Upper lobe of right lung (tissue), 1 donor: ENCODE measurements around the gene CHN2. TPM values are rescaled to one million over a fixed set of nuclear protein-coding genes. Genes with fewer than 3 reads are reported as not detected.

Experiments used
- ATAC-seq: fragments of 200-7000 bp; cut with Tn5 transposase; one replicate; pipeline ENCODE4 v1.9.1; 2020; ENCODE audit warnings: mild to moderate bottlenecking, moderate library complexity
- DNase-seq: peaks from one replicate; pipeline ENCODE4 v3.0.0-alpha.2; 2020
- H3K27ac ChIP-seq: fragments of 200-600 bp; one replicate; pipeline ENCODE4 v1.8.0; 2022
- H3K27me3 ChIP-seq: fragments of 200-600 bp; one replicate; pipeline ENCODE4 v1.8.0; 2022; ENCODE audit warnings: mild to moderate bottlenecking
- H3K36me3 ChIP-seq: fragments of 200-600 bp; one replicate; pipeline ENCODE4 v1.8.0; 2022
- H3K4me1 ChIP-seq: fragments of 200-600 bp; one replicate; pipeline ENCODE4 v1.8.0; 2022
- H3K4me3 ChIP-seq: fragments of 200-600 bp; one replicate; pipeline ENCODE4 v1.8.0; 2022; ENCODE audit warnings: mild to moderate bottlenecking
- H3K9me3 ChIP-seq: fragments of 200-600 bp; one replicate; pipeline ENCODE4 v1.8.0; 2022
- intact Hi-C: fragments of 100-400 bp; cut with DNase I; formaldehyde crosslinking; loops from one replicate; pipeline ENCODE4 v1.11.0; 2022
- total RNA-seq: library from RNA; stranded (reverse); fragmentation: NEBNext Ultra II Directional; extraction: Animal tissue kit (Norgen Biotek cat#: 25700); gene quantifications from one replicate; pipeline ENCODE4 v1.2.1, GENCODE V29; 2021
- TF ChIP-seq, protein P1 (sequence below): fragments of 200-600 bp; IDR thresholded peaks from one replicate; pipeline ENCODE4 v1.8.0; 2022; ENCODE audit warnings: antibody characterized with exemption
- donor health status: DM: no; HTN: yes; CAD: no; lungs with severe emphysema.

CHN2 gene
- total RNA-seq, 1 donor from 2014 or later: 14.4 TPM

DNA sequence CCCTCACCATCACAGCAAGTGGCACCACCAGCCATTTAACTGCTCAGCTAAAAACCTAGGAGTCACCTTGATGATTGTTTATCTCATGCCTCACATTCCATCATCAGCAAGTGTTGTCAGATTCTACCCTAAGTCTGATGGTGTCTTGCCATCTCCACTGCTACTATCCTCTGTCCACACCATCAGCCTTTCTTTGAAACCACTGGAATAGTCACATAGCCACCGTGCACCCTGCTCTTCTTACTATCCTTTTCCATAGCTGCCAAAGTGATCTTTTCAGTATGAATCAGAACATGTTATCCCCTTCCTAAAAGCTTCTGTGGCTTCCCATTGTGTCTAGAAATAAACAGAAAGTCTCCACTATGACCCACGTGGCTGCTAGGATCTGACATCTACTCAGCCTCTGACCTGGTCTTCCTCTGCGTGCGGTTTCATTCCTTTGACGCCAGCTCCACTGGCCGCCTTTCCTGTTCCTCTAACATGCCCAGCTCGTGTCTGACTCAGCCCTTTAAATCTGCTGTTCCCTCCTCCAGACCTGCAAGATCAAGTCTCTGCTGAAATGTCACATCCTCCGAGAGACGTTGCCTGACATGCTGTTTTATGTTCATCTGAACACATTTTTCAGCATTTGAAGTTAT, 16.5 kb upstream of the CHN2 start:
- no peaks in the 10 kb centered on the region for H3K9me3 ChIP-seq
- TF ChIP-seq, protein P1, sequence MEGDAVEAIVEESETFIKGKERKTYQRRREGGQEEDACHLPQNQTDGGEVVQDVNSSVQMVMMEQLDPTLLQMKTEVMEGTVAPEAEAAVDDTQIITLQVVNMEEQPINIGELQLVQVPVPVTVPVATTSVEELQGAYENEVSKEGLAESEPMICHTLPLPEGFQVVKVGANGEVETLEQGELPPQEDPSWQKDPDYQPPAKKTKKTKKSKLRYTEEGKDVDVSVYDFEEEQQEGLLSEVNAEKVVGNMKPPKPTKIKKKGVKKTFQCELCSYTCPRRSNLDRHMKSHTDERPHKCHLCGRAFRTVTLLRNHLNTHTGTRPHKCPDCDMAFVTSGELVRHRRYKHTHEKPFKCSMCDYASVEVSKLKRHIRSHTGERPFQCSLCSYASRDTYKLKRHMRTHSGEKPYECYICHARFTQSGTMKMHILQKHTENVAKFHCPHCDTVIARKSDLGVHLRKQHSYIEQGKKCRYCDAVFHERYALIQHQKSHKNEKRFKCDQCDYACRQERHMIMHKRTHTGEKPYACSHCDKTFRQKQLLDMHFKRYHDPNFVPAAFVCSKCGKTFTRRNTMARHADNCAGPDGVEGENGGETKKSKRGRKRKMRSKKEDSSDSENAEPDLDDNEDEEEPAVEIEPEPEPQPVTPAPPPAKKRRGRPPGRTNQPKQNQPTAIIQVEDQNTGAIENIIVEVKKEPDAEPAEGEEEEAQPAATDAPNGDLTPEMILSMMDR: no peak
- ATAC-seq: peak; percentile 97
- intact Hi-C loops: no loop called here
- no peak overlapping the region for H3K4me3 ChIP-seq
- H3K4me1 ChIP-seq: no peaks in the 10 kb centered on the region
- DNase-seq: peak; percentile 74
- no peaks in the 10 kb centered on the region for H3K27me3 ChIP-seq
- no peak overlapping the region for H3K27ac ChIP-seq
- H3K36me3 ChIP-seq: no peaks in the 10 kb centered on the region

DNA sequence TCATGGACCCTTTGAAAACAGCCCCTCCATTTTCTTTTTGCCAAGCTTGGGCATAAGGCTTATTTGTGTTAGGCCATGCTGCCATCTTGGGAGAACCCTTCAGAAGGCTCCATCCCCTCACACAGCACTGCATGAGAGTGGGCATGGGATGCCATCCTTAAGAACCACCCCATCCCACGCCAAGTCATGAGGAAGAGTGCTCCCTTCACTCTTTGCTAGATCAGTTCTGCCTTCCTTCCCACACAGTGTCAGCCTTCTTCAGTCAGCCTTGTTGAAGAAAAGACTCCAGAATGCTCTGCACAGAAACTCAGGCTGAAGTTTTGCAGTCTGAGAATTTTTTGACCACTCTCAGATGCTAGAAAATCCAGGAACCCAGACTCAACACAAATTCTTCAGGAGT, 15.5 kb upstream of the CHN2 start:
- Histone ChIP-seq H3K27ac (no peak overlapping the region), H3K36me3 (no peaks in the 10 kb centered on the region), H3K9me3 (no peaks in the 10 kb centered on the region), H3K4me3 (no peak overlapping the region), H3K27me3 (no peaks in the 10 kb centered on the region), H3K4me1 (no peaks in the 10 kb centered on the region)
- TF ChIP-seq, protein P1: no peak
- intact Hi-C loops: no loop called here
- DNase-seq (no peak), ATAC-seq (no peak)

DNA sequence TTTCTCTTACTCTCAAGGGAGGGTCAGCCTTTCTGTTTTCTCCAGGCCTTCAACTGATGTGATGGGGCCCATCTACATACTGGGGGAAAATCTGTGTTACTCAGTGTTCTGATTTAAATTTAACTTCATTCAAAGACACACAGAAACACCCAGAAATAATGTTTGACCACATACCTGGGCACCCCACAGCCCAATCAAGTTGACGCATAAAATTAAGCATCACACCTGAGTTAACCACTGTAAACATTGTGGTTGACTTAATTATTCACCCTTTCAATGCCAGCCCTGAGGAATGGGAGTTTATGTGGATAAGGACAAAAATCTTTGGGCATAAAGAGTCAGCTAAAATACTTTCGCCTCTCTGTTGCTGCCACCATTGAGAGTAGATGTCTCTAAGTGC, 10.0 kb upstream of the CHN2 start:
- TF ChIP-seq, protein P1: no peak
- intact Hi-C loops: loop anchor here (10.0 kb wide), 1 partner anchor 220 kb away; no protein-coding TSS in a partner anchor
- ATAC-seq: no peak
- Histone ChIP-seq H3K27ac (no peak overlapping the region), H3K4me3 (no peak overlapping the region), H3K27me3 (peaks cover 4% of the 10 kb centered on the region), H3K9me3 (no peaks in the 10 kb centered on the region), H3K36me3 (no peaks in the 10 kb centered on the region), H3K4me1 (no peaks in the 10 kb centered on the region)
- DNase-seq: no peak

DNA sequence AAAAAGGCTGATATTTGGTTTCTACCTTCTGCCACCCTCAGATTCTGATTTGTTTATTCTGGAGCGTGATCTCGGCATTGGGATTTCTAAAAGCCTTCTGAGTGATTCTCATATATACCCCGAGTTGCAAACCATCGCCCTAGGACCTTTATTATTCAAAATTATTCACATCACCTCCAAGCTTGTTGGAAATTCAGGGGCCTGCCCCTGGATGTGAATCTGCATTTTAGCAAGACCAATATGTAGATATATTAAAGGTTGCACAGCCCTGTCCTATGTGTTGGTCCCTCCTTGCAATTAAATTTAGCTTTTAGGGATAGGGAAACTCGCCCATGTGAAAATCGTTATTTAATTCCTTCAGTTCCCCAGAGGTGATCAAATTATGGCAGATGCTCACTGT, 9.0 kb upstream of the CHN2 start:
- intact Hi-C loops: loop anchor here (10.0 kb wide), 1 partner anchor 219 kb away; no protein-coding TSS in a partner anchor
- H3K4me3 ChIP-seq: no peak overlapping the region
- no peak for ATAC-seq

DNA sequence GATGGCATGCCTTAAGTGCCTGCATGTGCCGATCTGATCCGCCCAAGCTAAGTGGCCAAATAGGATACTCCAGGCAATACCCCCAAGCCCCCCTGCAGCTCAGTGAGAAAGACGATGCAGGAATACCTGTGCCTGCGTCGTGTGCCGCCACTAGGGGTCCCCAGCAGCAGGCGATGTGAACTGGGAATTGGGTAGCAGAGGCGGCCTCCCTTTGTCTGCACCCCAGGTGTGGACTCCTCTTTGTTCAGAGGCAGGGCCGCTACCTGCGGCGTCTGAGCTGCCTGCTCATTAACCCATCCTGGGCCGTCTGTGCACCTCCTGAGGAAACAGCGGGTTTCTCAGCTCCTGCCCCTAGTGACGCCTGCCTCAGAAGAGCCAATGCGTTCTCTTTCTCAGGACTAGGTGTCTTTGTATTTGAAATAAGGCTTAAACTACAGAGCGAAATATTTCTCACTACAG, 4.8 kb upstream of the CHN2 start:
- no peaks in the 10 kb centered on the region for H3K9me3 ChIP-seq
- TF ChIP-seq, protein P1: peak; percentile 82
- H3K4me3 ChIP-seq: peak overlapping the region; percentile 6
- DNase-seq (peak; percentile 84), ATAC-seq (peak; percentile 84)
- peaks cover 4% of the 10 kb centered on the region for H3K27me3 ChIP-seq
- H3K4me1 ChIP-seq: no peaks in the 10 kb centered on the region
- intact Hi-C loops: loop anchor here (10.0 kb wide), 1 partner anchor 215 kb away; no protein-coding TSS in a partner anchor
- no peak overlapping the region for H3K27ac ChIP-seq
- H3K36me3 ChIP-seq: no peaks in the 10 kb centered on the region

More for the DNA sequence above, 9.0 kb upstream of the CHN2 start:
- peaks cover 4% of the 10 kb centered on the region for H3K27me3 ChIP-seq
- no peaks in the 10 kb centered on the region for H3K36me3 ChIP-seq
- no peaks in the 10 kb centered on the region for H3K9me3 ChIP-seq
- no peak overlapping the region for H3K27ac ChIP-seq
- TF ChIP-seq, protein P1: no peak
- DNase-seq: no peak
- H3K4me1 ChIP-seq: no peaks in the 10 kb centered on the region
